Measurements from ENCODE around the gene IMPG2.

- TF ChIP-seq CTCF (IDR thresholded peaks at IDR 0.05; ENCODE audit: poor library complexity) (no peak), EZH2 (IDR thresholded peaks at IDR 0.05; ENCODE audit: borderline replicate concordance) (no peak)
Observed at GRCh38 chr3:101184111-101184510, 136.3 kb downstream of the IMPG2 start.

Measured in hepatocyte (in vitro differentiated cells).